Rectal smooth muscle tissue (tissue), 1 donor: Measurements from ENCODE around the gene SLC9A8.

Experiments used
- H3K27ac ChIP-seq: one replicate; pipeline ENCODE4 v1.7.0; 2013; ENCODE audit warnings: low read depth, low read length, inconsistent platforms
- H3K27me3 ChIP-seq: one replicate; pipeline ENCODE4 v1.7.0; 2013; ENCODE audit warnings: low read length; ENCODE audit not compliant: control insufficient read depth, insufficient read depth
- H3K36me3 ChIP-seq: one replicate; pipeline ENCODE4 v1.7.0; 2013; ENCODE audit warnings: low read length; ENCODE audit not compliant: control insufficient read depth, insufficient read depth
- H3K4me1 ChIP-seq: one replicate; pipeline ENCODE4 v1.7.0; 2013; ENCODE audit warnings: low read length; ENCODE audit not compliant: control insufficient read depth, insufficient read depth
- H3K4me3 ChIP-seq: one replicate; pipeline ENCODE4 v1.7.0; 2013; ENCODE audit warnings: low read length
- H3K9ac ChIP-seq: one replicate; pipeline ENCODE4 v1.7.0; 2013; ENCODE audit warnings: low read length

SLC9A8 gene

DNA sequence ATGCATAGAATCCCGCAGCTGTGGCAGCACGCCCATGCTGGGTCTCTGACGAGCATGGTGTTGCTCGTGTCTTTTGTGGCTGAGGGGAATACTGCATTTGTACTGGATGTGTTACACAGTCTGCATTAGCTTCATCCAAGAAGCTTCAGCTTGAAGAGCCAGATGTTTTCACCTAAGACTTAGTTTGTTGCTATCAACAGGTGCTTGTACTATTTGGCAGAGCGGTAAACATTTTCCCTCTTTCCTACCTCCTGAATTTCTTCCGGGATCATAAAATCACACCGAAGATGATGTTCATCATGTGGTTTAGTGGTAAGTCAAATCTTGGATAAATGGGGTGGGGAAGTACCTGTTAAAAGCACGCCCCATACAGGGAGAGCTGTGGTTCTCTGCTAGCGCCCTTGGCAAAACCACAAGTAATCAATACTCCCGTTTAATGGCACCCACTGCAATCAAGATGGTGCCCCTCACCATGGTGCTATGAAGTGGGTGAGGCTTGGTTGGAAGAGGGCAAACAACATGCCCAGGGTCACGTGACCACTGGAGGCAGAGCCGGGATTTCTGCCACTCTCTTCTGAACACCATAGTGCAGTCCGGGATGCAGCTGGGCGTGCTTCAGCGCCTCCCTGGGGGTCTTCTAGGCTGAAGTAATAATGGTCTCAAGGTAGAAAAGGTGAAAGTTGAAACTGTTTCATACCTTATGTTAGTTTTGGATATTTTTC lies 68.3 kb downstream of the SLC9A8 start:
- H3K4me3 ChIP-seq: no peak overlapping the region
- H3K9ac ChIP-seq: no peak overlapping the region
- H3K4me1 ChIP-seq: peaks cover 2% of the 10 kb centered on the region
- H3K27me3 ChIP-seq: no peaks in the 10 kb centered on the region
- H3K27ac ChIP-seq: no peak overlapping the region
- H3K36me3 ChIP-seq: peaks cover 19% of the 10 kb centered on the region

DNA sequence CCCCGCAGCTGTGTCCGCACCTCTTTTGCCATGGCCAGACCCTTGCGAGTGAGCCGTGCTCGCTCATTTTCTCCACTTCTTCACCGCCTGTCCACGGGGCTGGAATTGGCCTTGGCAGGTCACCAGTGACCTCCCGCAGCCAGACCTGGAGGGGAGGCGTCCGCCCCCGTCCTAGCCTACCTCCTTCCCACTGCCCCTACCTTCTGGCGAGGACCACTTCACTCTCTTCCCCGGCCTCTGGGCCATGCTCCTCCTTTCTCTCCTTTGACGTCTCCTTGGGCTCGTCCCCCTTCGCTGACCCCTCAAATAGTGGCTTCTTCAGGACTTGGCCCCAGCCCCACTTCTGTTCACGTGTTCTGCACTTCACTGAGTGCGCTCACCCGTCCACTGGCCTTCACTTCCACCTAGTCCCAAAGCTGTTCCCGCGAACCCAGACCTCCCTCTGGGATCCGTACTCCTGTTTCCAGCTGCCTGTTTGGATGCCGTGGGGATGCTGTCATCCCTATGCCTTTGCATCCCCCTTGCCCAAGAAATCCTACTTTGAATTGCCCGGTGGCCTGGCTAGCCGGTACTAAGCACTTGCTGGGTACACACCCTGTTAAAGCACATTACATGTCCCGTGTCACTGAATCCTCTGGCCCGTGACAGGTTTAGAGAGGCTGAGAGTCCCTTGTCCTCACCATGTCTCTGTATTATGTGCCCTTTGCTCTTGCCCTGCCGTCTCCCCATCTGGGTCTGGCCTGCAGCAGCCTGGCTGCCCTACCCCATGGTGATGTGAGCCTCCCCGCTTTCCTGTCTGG lies 69.7 kb downstream of the SLC9A8 start:
- no peaks in the 10 kb centered on the region for H3K27me3 ChIP-seq
- H3K9ac ChIP-seq: no peak overlapping the region
- peaks cover 24% of the 10 kb centered on the region for H3K36me3 ChIP-seq
- no peak overlapping the region for H3K27ac ChIP-seq
- peaks cover 2% of the 10 kb centered on the region for H3K4me1 ChIP-seq
- no peak overlapping the region for H3K4me3 ChIP-seq

DNA sequence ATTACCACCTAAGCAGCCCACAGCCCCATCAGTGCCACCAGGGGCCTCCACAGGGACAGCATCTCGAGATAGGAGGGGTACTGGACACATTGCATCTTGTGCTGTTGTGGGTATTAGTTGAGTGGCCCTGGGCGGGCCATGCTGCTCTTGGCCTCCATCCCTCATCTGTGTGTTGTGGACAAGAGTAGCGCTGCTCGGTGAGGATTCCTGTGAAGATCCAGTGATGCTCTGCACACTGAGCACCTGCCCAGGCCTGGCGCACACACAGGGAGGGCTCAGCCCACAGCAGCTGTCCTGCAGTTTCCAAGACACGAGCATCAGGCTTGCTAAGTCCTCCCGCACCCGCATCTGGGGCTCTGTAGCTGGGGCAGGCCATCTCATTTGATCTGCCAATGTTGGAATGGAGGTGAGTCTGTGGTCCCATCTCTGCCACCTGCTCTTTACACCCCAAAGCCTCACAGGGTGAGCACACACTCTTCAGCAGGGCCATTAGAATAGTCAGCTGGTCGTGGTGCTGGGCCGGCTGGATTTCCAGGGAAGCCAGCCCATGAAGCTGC lies 70.7 kb downstream of the SLC9A8 start:
- H3K4me3 ChIP-seq: no peak overlapping the region
- no peaks in the 10 kb centered on the region for H3K27me3 ChIP-seq
- H3K4me1 ChIP-seq: no peaks in the 10 kb centered on the region
- no peak overlapping the region for H3K27ac ChIP-seq
- no peak overlapping the region for H3K9ac ChIP-seq
- H3K36me3 ChIP-seq: peaks cover 25% of the 10 kb centered on the region

DNA sequence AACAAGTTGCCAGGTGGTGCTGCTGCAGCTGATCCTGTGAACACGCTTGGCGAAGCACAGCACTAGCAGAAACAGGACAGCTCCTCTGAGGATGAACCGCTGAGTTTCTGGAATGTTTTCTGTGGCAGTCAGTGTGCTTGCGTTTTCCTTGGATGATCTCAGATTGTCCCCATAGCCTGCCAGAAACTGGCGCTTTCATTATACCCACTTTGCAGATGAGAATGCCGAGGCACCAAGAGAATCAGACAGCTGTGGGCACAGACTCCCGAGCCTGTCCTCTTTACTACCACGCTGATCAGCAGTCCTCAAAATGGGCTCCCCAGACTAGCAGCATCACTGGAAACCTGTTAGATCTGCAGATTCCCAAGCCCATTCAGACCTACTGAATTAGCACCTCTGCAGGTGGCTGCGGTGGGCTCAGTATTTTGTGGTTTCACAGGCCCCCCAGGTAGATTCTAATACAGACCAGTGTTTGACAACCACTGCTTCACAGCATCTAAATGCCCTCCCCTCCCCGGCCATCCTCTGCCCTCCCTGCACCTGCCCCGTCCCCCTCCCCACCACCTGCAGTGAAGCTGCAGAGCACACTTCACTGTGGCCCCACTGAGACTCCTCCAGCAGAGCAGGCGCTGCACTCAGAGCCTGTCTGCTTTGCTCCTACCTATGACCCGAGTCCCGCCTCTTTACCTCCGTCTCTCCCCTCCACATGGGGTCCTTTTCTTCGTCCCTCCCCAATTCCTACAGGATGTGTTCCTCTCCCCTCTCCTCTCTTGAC lies 73.1 kb downstream of the SLC9A8 start:
- Histone ChIP-seq H3K4me1 (no peaks in the 10 kb centered on the region), H3K36me3 (peaks cover 21% of the 10 kb centered on the region), H3K27ac (no peak overlapping the region), H3K4me3 (no peak overlapping the region), H3K9ac (no peak overlapping the region), H3K27me3 (no peaks in the 10 kb centered on the region)

DNA sequence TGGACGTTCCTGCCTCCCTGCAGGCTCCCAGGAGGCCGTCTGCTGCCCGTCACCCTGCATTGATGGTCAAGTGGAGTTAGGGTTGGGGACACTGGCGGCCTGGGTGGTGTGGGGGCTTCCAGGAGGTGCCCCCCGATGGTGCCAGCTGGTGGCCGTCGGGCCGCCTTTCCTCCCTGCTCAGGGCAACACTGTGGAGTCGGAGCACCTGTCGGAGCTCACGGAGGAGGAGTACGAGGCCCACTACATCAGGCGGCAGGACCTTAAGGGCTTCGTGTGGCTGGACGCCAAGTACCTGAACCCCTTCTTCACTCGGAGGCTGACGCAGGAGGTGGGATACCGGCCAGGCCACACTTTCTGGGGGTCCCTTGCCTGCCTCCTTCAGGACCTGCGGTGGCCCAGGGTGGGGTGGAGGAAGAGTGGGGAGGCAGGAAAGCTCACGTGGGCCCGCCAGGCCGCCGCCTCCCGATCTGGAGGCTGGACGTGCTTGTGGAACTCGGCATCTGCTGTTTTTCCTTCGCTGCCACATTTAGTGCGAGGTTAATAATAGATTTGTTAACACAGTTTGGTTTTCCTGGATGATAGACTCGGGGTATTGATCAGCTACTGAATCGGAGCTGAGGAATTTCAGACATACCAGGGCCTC lies 74.1 kb downstream of the SLC9A8 start:
- Histone ChIP-seq H3K4me1 (no peaks in the 10 kb centered on the region), H3K4me3 (no peak overlapping the region), H3K27me3 (no peaks in the 10 kb centered on the region), H3K27ac (no peak overlapping the region), H3K36me3 (peaks cover 20% of the 10 kb centered on the region), H3K9ac (no peak overlapping the region)

DNA sequence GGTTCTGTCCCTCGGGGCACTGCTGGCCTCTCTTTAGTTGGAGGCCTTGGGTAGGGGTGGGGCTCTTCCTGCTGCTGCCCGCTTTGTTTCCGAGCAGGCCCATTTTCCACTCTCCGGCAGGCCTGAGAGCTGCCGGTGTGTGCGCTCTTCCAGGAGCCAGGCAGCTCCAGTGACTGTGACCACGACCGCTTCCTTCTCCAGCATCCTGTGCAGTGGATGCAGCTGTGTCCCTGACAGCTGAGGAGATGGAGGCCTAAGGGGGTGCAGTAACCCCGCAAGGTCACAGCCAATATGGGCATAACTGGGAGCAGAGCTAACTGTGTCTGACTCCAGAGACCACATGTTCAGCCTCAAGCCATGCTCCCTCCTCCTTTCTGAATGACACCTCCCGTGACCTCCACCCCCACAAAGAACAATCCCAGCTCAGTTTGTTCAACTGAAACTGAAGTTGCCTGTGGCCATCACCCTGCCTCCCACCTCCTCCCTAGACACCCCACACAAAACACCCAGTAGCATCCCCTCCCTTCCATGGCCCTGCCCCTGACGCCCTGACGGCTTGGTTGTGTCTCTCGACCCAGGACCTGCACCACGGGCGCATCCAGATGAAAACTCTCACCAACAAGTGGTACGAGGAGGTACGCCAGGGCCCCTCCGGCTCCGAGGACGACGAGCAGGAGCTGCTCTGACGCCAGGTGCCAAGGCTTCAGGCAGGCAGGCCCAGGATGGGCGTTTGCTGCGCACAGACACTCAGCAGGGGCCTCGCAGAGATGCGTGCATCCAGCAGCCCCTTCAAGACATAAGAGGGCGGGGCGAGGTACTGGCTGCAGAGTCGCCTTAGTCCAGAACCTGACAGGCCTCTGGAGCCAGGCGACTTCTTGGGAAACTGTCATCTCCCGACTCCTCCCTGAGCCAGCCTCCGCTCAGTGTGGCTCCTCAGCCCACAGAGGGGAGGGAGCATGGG lies 74.9 kb downstream of the SLC9A8 start:
- Histone ChIP-seq H3K36me3 (peaks cover 18% of the 10 kb centered on the region), H3K4me3 (no peak overlapping the region), H3K9ac (no peak overlapping the region)

GRCh38 chr20:49888212-49889000 lies 75.8 kb downstream of the SLC9A8 start:
- H3K27ac ChIP-seq: no peak overlapping the region
- H3K4me3 ChIP-seq: no peak overlapping the region
- H3K4me1 ChIP-seq: no peaks in the 10 kb centered on the region
- H3K9ac ChIP-seq: no peak overlapping the region
- H3K27me3 ChIP-seq: no peaks in the 10 kb centered on the region
- H3K36me3 ChIP-seq: peaks cover 16% of the 10 kb centered on the region

More for the DNA sequence above, 74.9 kb downstream of the SLC9A8 start:
- Histone ChIP-seq H3K4me1 (no peaks in the 10 kb centered on the region), H3K27me3 (no peaks in the 10 kb centered on the region), H3K27ac (peak overlapping the region; percentile 16)

- peaks cover 11% of the 10 kb centered on the region for H3K36me3 ChIP-seq
- no peak overlapping the region for H3K27ac ChIP-seq
- H3K4me1 ChIP-seq: no peaks in the 10 kb centered on the region
- no peaks in the 10 kb centered on the region for H3K27me3 ChIP-seq
- no peak overlapping the region for H3K9ac ChIP-seq
- no peak overlapping the region for H3K4me3 ChIP-seq
These were observed 76.6 kb downstream of the SLC9A8 start for GRCh38 chr20:49889001-49889934.

DNA sequence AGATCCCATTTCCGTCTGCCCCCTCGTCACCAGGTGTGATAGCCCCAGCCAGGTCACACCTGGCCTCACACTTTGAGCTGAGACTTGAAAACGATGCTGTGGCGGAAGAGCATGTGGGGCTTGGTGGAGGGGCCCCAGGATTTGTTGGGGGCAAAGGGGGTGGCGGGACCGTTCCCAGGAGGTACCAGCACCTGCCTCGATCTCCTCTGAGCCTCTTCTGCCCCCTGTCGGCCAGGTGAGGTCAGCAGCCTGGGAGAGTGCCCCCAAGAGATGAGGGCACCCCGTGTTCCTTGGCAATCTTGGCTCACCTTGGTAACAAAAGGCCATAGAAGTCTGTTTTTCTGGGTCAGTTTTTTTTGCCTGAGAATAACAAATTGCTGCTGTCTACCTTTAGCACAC lies 77.3 kb downstream of the SLC9A8 start:
- H3K27ac ChIP-seq: no peak overlapping the region
- H3K27me3 ChIP-seq: no peaks in the 10 kb centered on the region
- no peak overlapping the region for H3K4me3 ChIP-seq
- H3K9ac ChIP-seq: no peak overlapping the region
- H3K36me3 ChIP-seq: peaks cover 11% of the 10 kb centered on the region
- no peaks in the 10 kb centered on the region for H3K4me1 ChIP-seq
